Measurements from ENCODE around the gene MEX3B.
"Not testable (repeated sequence)": the region's sequence is repeated elsewhere in the genome, so short reads cannot be mapped to it uniquely, and the experiment has no call there.

MEX3B gene

DNA sequence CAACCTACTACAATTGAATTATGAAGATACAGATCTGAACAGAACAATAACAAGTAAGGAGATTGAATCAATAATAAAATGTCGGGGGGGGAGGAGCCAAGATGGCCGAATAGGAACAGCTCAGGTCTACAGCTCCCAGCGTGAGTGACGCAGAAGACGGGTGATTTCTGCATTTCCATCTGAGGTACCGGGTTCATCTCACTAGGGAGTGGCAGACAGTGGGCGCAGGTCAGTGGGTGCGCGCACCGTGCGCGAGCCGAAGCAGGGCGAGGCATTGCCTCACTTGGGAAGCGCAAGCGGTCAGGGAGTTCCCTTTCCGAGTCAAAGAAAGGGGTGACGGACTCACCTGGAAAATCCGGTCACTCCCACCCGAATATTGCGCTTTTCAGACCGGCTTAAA is 50.7 kb downstream of the MEX3B start:
- not testable (repeated sequence) for DNase-seq

DNA sequence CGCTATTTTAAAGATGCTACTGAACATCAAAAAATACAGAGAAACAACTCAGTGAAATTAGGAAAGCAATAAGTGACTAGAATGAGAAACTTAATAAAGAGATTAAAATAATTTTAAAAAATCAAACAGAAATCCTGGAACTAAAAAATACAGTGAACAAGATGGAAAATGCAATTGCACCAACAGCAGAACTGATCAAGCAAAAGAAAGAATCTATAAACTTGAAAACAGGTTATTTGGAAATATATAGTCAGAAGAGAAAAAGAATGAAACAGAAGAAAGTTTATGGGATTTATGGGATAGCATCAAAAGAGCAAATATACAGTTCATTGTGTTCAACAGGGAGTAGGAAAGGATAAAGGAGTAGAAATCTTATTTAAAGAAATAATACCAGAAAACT is 53.3 kb downstream of the MEX3B start:
- no peak for DNase-seq
